MV-4-11 (cell line): Measurements from ENCODE around the gene SCYGR4.

ENCODE experiments used
- DNase-seq: peaks from one replicate; lab custom pipeline; 2025; lab: John Stamatoyannopoulos, UW

Gene SCYGR4

DNA sequence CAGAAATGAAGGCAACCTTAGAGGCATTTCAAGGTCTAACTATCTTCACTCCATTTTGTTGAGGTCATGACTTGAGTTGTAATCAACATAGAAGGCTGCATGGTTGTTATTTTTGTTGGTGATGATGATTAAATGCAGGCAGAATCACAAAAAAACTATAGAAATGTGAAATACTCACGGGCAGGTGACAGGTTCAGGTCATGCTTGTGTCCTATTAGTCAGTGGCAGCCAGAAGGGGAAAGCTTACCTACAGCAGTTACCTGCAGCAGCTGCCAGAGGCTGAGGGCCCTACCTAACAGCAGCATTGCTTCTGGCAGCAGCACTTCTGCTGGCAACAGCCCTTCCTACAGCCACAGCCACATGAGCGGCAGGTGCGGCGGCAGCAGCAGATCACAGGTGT is 3.1 kb upstream of the SCYGR4 start:
- DNase-seq, result no peak

GRCh38 chr2:227614740-227615139 is 2.6 kb upstream of the SCYGR4 start, which contains the start of gene SCYGR3:
SCYGR3 (minus strand) TSS chr2:227614840; CDS start chr2:227614840, 0 bp downstream.
- no peak for DNase-seq

GRCh38 chr2:227615181-227615580 is 2.1 kb upstream of the SCYGR4 start:
- no peak for DNase-seq

GRCh38 chr2:227615906-227616305 is 1.4 kb upstream of the SCYGR4 start:
- DNase-seq, result no peak

GRCh38 chr2:227616631-227617030 is 667 bp upstream of the SCYGR4 start:
- no peak for DNase-seq

DNA sequence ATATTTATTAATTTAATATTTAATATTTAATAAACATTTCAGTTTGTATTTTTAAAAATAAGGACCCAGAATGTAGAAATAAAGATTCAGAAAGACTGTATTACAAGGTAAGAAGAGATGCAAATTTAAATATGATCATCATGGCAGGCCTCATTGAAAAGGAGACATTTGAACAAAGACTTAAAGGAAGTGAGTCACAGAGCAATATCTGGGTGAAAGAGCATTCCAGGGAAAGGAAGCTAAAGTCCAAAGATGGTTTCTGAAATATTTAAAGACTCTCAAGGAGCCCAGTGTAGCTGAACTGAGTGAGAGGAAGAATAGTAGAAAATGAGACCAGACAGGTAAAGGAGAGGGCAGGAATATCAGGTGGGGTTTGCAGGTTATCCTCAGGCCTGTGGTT is 5.9 kb downstream of the SCYGR4 start:
- no peak for DNase-seq

DNA sequence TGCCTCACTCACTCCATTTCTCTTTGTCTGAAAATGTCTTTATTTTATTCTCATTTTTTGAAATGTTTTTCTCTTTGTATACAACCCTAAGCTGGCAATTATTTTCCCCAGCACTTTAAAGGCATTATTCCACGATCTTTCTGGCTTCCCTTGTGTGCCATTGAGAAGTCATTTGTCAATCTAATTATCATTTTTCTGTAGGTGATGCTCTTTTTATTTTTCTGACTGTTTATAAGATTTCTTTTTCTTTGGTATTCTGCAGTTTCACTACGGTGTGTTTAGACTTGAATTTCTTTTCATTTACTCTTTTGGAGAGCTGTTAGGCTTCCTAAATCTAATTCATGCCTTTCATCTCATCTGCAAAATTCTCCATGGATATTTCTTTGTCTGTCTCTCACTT is 8.1 kb downstream of the SCYGR4 start:
- DNase-seq, result no peak

DNA sequence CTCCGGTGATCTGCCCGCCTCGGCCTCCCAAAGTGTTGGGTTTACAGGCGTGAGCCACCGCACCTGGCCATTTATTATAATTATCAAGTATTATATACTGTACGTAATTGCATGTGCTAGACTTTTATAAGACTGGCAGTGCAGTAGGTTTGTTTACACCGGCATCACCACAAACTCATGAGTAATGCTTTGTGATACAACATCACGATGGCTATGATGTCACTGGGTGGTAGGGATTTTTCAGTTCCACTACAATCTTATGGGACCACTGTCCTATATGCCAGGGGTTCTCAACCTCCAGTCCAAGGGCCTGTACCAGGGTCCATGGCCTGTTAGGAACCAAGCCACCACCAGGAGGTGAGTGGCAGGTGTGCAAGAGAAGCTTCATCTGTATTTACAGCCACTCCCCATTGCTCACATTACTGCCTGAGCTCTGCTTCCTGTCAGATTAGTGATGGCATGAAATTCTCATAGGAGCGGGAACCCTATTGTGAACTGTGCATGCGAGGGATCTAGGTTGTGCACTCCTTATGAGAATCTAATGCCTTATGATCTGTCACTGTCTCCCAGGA is 9.4 kb downstream of the SCYGR4 start:
- DNase-seq, result no peak

GRCh38 chr2:227627769-227628168 is 10.5 kb downstream of the SCYGR4 start:
- no peak for DNase-seq

GRCh38 chr2:227629435-227629834 is 12.1 kb downstream of the SCYGR4 start:
- no peak for DNase-seq

DNA sequence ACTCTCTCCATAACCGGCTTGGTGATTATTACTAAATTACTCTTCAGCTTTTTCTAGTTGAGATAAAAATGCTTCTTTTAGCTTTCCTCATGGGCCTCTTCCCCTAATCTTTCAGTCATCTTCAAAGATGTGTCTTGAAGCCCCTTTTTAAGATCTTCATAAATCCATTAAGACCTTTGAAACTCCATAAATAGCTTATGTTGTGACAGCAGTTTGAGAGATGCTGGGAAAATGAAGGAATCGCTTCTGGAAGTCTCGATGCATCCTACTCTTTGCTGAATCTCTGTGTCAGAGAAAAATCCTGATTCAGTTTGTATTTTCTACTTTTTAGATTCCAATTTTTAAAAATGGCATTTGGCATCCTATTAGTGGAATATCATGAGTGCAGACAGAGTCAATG is 13.0 kb downstream of the SCYGR4 start:
- no peak for DNase-seq

DNA sequence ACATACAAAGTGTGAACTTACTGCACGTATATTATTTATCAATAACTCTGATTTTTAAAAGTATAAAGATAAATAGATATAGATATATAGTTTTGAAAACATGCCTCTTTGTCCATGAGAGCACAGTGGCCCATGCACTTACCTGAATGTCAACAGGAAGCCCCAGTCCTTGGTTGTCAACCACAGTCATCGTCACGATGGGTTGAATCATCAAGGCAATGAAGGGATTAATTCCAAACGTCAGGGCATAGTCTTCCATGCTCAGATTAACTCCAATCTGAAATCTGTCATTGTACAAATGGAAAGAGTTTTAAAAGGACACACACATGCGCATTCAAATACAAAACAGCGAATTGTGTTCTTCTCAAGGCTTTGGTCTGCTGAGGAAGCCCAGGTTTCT is 15.5 kb downstream of the SCYGR4 start:
- no peak for DNase-seq

GRCh38 chr2:227634201-227634600 is 16.9 kb downstream of the SCYGR4 start:
- no peak for DNase-seq

GRCh38 chr2:227642656-227643055 is 25.4 kb downstream of the SCYGR4 start:
- DNase-seq, result no peak

GRCh38 chr2:227643990-227644551 is 26.8 kb downstream of the SCYGR4 start:
- DNase-seq, result no peak

DNA sequence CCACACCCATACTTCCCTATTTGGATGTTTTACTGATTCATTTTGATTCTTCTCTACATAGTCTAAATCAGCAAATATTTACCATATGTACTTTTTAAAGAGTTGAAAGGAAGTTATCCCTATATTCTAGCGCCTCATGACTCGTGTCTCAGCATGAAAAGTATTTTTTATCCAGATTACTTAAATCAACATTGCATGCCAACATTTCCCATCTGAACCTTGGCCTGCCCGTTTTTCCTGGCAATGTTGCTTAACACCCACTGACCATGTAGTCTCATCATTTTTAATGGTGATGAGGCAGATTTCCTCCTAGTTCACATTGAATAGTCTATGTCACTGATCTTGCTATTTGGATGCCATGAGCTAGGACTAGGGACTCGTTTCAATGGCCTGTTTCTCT is 36.1 kb downstream of the SCYGR4 start:
- DNase-seq, result no peak

- no peak for DNase-seq
Observed at GRCh38 chr2:227654426-227654825, 37.1 kb downstream of the SCYGR4 start.

DNA sequence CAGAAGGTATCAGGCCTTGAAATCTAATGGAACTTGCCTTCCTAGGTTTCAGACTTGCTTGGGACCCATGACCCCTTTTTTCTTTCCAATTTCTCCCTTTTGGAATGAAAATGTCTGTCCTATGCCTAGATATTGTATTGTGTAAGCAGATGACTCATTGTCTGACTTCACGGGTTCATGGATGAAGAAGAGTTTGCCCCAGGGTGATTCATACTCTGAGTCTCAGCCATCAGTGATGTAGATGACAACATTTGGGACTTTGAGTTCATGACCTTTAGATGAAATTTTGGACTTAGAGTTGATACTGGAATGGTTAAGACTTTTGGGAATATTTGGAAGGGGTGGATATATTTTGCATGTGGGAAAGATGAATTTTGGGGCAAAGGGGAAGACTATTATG is 38.2 kb downstream of the SCYGR4 start:
- DNase-seq, result peak; percentile 78

GRCh38 chr2:227657199-227657845 is 40.0 kb downstream of the SCYGR4 start:
- no peak for DNase-seq

DNA sequence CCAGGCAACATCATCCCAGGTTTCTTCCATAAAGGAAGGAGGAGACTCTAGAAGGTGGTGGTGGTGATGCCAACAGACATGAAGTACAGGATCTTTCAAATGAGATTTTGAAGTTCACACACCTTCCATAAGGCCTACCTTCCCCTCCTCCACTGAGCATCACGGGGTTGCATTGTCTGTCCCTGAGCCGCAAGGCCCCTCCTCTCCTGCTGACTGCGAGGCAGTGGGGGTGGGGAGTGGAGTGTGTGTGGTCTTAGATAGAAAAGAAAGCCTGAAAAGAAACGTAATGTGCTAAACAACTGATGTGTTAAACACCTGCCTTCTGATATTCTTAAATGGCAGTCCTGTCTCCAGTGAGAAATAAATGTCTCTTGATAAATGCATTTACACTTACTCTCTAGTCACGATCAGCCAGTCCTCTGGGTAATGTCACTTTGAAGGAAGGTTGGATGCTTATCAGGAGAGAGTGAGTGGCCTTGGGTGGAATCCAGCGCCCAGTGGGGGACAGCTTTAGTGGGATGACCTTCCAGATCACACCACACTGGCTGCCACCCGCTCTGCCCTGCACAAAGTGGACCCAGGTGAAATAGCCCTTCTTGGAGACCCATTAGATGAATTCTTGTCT is 43.8 kb downstream of the SCYGR4 start:
- DNase-seq, result no peak

DNA sequence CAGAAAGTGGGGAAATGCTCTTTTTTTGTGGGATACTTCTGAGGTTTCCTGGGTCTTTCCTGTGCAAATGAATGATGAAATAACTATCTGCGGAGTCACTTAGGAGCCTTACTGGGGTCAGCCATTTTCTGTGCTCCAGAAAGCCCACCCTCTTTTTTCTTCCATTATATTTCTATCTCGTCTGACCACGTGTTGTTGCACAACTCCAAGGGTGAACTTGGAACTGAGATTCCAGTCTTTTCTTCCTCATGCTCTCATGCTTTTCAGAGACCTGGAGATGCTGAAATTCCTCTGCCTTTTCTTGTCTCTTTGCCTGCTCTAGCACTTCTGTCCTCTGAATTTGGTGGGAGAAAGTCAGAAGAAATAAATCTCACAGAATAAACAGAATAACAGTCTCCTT is 44.5 kb downstream of the SCYGR4 start:
- no peak for DNase-seq

DNA sequence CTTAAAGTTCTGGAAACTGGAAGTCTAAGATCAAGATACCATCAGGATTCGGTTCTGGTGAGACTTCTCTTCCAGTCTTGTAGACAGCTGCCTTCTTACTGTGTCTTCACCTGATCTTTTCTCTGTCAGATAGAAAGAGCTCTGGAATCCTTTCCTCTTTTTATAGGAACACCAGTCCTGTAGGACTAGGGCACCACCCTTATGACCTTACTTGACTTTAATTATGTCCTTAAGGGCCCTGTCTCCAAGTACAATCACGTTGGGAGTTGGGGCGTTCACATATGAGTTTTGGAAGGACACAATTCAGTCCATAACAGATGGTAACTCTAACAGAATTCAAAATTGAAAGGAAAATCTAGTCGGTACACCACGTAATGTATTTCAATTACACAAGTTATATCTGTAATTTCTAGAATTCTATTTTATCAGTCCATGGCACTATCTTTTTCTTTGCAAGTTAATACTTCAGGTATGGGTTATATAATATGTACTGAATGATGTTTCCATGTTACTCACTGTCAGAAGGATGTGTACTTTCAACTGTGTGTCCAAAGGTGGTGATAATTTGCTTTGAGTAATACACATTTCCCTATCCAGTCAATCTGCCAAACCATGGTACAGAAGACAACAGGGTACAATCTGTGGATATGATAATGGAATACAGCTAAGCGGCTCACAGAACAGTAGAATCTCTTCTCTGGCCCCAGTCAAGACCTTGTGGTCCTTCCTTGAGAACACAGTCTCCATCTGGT is 48.1 kb downstream of the SCYGR4 start:
- DNase-seq, result no peak
